ENCODE measurements around the gene XXYLT1.
"Not testable (repeated sequence)": the region's sequence is repeated elsewhere in the genome, so short reads cannot be mapped to it uniquely, and the experiment has no call there.

XXYLT1 gene

DNA sequence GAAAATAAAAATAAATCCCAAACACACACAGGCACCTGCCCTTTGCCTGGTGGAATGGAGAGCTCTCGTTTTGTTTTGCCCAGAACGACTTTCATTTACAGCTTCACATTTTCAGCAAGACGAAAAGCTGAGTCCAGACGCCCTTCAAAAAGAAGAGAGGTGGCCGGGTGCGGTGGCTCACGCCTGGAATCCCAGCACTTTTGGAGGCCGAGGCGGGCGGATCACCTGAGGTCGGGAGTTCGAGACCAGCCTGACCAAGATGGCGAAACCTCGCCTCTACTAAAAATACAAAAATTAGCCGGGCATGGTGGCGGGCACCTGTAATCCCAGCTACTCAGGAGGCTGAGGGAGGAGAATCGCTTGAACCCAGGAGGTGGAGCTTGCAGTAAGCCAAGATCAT lies 163.9 kb downstream of the XXYLT1 start:
- DNase-seq, result not testable (repeated sequence)

DNA sequence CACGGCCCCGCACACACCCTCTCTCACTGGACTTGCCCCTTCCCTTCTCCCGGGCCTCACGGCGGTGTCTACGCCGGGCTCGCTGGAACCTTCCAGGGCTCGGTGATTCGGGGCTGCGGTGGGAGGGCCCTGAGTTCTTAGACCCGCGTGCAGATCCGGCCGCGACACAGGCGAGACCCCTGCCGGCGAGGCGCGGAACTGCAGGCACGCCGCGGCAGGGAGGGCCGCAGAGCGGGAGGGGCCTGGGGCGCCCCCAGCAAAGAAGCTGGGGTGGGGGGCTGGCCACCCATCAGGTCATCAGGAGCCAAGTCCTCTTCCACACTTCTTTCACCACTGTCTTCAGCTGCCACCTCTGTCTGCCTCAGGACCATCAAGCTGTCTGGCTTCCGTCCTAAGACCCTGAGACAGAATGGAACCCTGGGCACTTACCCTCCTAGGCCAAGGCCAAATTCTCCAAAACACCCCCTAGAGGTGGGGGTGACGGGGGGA lies 164.5 kb downstream of the XXYLT1 start:
- peak; percentile 69 for DNase-seq

- DNase-seq, result no peak
Measured at GRCh38 chr3:195105841-195106417, 165.0 kb downstream of the XXYLT1 start.

DNA sequence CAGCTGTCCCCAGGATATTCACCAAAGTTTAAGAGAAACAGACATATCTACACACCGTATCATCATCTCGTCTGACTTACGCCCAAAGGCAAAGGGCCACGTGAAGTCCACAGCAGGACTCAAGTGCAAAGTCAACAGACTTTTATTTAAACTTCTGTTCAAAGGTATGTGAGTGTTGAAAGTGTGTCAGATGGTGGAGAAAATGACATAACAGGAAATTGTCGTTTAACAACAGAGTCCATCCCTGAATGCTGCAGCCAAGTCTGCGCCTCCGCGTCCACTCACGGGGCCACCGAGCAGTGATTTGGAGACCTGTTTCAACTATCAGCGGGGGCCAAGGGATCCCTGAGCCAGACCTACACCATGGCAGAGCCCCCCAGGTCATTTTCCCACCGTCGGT lies 165.6 kb downstream of the XXYLT1 start:
- DNase-seq, result peak; percentile 20

DNA sequence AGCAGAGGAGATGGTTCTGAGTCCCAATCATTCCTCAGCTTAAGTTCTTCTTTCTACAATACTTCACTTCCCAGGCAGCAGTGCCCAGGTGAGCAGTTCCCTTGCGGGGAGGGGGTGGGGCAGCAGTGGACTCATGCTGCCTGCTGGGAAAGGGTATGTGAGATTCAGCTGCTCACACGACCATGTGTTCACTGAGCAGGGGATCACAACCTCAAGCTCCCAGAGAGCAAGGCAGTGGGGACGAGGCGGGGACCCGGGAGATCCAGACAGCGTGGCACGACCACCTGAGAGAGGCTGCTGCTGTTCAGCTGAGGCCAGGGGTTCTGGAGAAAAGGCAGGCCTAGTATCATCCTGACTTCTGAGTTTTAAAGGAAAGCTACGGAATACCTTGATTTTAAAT lies 166.6 kb downstream of the XXYLT1 start:
- no peak for DNase-seq

GRCh38 chr3:195103623-195104022 lies 167.3 kb downstream of the XXYLT1 start:
- no peak for DNase-seq

GRCh38 chr3:195102609-195103467 lies 168.1 kb downstream of the XXYLT1 start:
- peak; percentile 97 for DNase-seq

DNA sequence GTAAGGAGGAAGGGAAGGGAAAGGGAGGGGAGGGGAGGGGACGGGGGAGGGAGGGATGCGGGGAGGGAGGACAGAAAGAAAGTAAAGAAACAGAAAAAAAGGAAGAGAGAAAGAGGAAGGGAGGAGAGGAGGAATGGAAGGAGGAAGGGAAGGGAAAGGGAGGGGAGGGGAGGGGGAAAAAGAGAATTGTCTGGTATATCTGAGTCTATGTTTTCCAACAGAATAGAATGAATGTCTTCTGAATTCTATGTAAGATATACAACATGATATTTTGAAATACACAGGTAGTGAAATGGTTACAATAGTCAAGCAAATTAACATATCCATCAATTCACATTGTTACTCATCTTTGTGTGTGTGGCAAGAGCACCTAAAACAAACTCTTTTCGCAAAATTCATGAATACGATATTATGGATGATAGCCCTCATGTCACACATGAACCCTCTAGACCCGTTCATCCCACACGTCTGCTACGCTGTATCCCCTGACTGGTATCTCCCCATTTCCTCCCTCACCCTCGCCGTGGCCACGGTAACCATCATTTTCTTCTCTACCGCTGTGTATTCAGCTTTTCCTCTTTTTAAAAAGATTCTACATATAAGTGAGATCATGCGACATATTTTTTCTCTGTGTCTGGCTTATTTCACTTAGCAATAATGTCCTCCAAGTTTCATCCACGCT lies 168.9 kb downstream of the XXYLT1 start:
- no peak for DNase-seq

DNA sequence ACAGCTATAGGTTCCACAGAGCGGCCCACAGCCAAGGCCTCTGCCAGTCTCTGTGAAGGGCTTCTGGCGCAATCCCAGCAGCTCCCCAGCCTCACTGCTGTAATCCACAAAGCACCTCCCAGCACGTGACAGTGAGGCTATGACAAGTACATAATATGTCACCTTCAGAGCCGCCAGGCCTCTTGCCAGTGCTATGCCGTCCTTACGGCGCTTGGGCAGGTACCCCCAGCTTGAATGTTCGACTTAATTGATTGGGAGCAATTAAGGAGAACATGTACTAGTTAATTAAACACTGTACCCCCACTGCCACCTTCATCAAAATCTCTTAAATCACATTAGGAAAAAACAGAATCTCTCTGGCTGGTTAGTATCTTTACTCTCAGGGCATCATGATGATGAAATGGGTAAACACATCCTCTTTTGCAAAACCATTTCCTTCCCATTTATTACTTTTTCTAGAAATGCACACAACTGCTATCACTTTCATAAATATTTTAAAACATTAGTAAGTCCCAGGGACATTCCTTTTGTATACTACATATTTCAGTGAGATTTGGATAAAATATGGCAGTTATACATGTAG lies 169.9 kb downstream of the XXYLT1 start:
- peak; percentile 74 for DNase-seq

- no peak for DNase-seq
Measured at GRCh38 chr3:195099951-195100785, 170.8 kb downstream of the XXYLT1 start.

GRCh38 chr3:195098741-195099525 lies 172.0 kb downstream of the XXYLT1 start:
- no peak for DNase-seq

DNA sequence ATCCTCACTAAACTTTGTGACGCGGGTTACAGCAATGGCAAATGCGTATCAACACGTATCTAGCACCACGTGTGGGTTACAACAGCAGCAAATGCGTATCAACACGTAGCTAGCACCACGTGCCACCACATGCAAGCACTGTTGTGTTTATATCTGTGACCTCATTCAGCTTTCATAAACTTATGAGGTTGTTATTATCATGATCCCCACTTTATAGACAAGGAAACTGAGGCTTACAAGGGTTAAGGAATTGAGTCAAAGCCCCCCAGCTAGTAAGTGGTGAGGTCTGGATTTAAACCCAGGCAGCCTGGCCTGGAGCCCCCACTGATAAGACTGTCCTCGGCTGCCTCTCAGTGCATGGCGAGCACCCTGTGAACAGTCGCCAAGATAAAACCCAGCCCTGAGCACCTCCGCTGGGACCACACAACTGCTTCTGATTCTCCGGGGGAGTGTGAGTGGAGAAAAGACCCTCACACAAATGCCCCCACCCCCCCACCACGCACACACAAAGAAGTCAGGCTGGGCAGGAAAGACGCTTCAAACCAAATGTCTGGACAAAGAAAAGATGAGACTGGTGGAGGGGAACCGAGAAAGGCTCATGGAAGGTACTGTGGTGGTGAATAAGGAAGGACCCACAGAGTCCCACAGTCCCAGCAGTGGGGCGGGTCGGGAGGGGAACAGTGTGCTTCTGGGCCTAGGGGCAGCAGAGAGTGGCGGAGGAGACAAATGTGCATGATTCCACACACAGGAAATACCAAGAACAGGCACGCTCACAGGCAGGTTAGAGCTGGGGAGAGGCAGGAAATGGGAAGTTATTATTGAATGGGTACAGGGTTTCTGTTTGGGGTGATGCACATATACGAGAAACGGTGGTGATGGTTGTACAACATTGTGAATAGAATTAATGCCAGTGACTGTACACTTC lies 173.4 kb downstream of the XXYLT1 start:
- DNase-seq, result peak; percentile 22

GRCh38 chr3:195096484-195097330 lies 174.3 kb downstream of the XXYLT1 start:
- DNase-seq, result no peak

GRCh38 chr3:195096053-195096452 lies 174.9 kb downstream of the XXYLT1 start:
- DNase-seq, result no peak

DNA sequence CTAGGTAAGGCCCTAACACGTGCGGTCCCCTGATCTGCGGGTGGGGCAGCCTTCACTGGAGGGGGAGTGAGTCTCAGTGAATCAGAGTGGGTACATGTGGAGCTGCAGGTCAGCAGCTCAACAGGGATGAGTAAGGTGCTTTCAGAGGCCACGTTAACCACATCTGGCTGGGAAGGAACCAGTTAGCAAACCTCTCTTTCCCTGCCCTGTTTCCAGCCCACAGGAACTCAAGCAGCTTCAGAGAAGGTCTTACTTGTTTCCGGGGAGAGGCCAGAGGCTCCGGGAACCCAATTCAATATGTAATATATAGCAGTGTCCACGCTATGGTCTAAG lies 175.3 kb downstream of the XXYLT1 start:
- DNase-seq, result peak; percentile 40

DNA sequence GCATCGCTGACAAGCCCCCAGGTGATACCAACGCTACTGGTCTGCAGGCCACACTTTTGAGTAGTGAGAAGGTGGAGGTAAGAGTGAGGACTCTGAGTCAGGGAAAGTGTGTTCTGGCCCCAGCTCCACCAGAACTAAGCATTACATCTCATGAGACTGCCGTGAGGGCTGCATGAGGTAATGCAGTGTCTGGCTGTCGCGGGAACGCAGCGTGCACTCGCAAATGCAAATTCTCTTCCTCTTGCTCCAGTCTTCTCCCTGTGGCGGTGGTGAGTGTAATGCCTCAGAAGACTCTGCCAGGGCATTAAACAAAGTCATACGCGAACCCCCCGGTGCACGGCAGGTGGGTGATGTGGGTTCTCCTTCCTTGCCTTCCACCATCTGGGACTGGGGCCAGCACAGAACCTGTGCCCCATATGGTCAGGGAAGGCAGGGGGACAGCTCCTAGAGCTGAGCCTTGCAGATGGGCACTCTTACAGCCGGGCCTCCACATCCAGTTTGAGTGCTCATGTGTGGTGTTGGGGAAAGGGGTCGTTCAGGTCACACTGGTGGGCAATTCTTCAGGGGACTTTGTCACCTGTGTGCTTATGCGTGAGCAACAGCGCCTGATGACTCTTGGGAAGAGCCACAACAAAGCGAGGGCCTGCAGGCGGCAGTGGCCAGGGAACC lies 175.8 kb downstream of the XXYLT1 start:
- DNase-seq, result peak; percentile 18

DNA sequence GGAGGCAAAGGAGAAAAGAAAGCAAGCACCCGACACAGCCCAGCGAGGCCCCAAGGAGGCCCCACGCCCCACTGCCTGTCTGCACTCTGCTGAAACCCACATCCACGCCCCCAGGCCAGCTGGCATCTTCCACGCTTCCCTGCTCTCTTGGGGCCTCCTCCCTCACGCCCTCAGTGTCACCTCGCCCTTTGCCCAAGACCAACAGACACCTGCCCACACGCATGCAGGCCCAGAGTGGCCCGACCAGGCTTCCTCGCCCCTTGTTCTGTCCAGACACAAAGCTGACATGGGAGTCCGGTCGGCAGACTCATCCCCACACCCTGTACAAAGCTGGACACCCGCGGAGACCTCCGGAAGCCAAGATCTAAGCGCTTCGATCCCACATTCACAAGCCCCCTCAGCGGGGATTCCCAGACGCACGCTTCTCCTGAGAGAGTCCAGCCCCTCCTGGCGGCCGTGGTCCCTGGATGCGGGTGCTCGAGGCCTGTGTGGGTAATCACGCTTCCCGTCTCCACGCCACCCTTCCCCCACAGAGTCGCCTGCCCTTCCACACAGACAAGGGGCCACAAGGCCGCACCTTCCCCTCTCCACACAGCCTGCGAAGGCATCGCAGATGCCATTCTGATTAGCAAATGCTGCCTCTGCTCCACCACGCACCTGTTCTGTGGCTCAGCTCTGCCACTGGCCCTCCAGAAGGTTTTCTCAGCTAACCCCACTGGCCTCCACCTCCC lies 176.6 kb downstream of the XXYLT1 start:
- no peak for DNase-seq

DNA sequence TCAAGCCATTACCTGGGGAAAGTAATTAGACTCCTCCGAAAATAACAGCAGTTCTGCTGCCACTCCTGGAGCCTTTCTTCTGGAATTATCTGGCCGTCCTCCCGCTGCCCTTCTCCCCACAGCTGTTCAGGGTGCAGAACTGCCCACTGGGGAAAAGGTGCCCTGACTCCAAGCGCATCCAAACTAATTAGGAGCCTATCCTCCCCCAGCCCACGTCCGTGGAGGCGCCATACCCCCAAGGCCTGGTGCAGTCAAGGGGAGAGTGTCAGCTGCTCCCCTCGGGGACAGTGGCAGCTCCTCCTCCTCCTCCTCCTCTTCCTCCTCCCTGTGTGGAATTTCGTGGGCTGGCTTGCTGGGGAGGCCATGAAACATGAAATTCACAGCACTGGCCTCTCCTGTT lies 177.2 kb downstream of the XXYLT1 start:
- DNase-seq, result no peak
